ENCODE results near the gene RRM2.

DNA sequence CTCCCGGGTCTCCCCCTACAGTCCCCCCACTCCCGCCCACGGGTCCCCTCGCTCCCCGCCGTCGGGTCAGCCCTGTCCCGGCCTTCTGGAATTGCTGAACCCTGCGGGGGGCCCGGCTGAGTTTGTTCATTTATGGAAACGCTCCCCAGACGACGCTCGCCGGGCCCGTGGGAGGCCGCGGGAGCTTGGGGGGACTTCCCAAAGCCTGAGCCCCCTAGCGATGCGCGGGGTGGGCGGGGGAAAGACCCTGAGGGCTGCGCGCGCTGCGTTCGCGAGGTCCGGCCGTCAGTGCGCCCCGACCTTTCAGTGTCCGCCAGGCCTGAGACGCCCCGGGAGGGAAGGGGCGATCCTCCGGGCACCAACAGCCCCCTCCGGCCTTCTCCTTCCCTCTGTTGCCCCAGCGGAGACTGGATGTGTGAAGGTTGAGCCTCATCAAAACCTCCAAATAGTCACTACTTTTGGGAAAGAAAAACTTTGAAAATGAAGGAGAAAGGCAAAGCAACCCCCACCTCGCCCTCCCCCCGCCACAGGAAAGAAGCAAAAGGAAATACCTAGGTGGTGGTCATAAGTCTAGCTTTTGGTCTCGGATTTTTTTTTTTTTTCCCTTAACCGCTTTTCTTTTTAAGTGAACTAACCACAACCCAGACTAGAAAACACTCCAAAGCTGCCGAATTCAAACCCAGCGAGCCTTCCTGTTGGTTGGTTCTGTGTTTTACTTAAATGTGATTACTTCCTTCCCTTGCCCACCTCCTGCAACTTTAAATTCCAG lies 41.8 kb upstream of the RRM2 start:
- TF ChIP-seq, protein P1, sequence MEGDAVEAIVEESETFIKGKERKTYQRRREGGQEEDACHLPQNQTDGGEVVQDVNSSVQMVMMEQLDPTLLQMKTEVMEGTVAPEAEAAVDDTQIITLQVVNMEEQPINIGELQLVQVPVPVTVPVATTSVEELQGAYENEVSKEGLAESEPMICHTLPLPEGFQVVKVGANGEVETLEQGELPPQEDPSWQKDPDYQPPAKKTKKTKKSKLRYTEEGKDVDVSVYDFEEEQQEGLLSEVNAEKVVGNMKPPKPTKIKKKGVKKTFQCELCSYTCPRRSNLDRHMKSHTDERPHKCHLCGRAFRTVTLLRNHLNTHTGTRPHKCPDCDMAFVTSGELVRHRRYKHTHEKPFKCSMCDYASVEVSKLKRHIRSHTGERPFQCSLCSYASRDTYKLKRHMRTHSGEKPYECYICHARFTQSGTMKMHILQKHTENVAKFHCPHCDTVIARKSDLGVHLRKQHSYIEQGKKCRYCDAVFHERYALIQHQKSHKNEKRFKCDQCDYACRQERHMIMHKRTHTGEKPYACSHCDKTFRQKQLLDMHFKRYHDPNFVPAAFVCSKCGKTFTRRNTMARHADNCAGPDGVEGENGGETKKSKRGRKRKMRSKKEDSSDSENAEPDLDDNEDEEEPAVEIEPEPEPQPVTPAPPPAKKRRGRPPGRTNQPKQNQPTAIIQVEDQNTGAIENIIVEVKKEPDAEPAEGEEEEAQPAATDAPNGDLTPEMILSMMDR (IDR thresholded peaks at IDR 0.05; ENCODE audit: borderline replicate concordance, extremely low read depth, low read length, poor library complexity, severe bottlenecking), result no peak
- no peak for TF ChIP-seq EZH2 (IDR thresholded peaks at IDR 0.05; ENCODE audit: borderline replicate concordance, low read depth, low read length, severe bottlenecking)
